ENCODE measurements around the gene PITPNM1.
A peak's percentile ranks its signal among the peaks of the same experiment; 100 is the strongest.

Gene PITPNM1

GRCh38 chr11:67463680-67464410 lies 41.3 kb downstream of the PITPNM1 start:
- no peak for DNase-seq

GRCh38 chr11:67463186-67463585 lies 42.0 kb downstream of the PITPNM1 start:
- DNase-seq: no peak

GRCh38 chr11:67458266-67458665 lies 46.9 kb downstream of the PITPNM1 start:
- DNase-seq: no peak

GRCh38 chr11:67457453-67457852 lies 47.7 kb downstream of the PITPNM1 start:
- no peak for DNase-seq

- DNase-seq: no peak
These were observed 49.0 kb downstream of the PITPNM1 start for GRCh38 chr11:67456068-67456705.

- no peak for DNase-seq
These were observed 50.1 kb downstream of the PITPNM1 start, which contains the start of gene CABP4 for GRCh38 chr11:67455054-67455453. Gene CABP4, plus strand, starts transcription at chr11:67455354. Its CDS starts 70 bp downstream, at chr11:67455424.

- DNase-seq: no peak
These were observed 51.1 kb downstream of the PITPNM1 start for GRCh38 chr11:67453816-67454732.

GRCh38 chr11:67452141-67452952 lies 52.8 kb downstream of the PITPNM1 start, which contains the start of gene GPR152:
Gene GPR152, minus strand, starts transcription at chr11:67452729. Its CDS starts 5 bp downstream, at chr11:67452724.
- no peak for DNase-seq

- no peak for DNase-seq
These were observed 53.5 kb downstream of the PITPNM1 start for GRCh38 chr11:67451658-67451976.

- DNase-seq: no peak
These were observed 54.1 kb downstream of the PITPNM1 start for GRCh38 chr11:67450796-67451657.

GRCh38 chr11:67449116-67449844 lies 55.9 kb downstream of the PITPNM1 start:
- peak; percentile 23 for DNase-seq

GRCh38 chr11:67448220-67448609 lies 56.9 kb downstream of the PITPNM1 start:
- DNase-seq: no peak

- DNase-seq: no peak
These were observed 59.6 kb downstream of the PITPNM1 start for GRCh38 chr11:67445515-67445914.

GRCh38 chr11:67442504-67443404 lies 62.4 kb downstream of the PITPNM1 start:
- DNase-seq: no peak

All from midbrain (tissue), 1 donor.